ENCODE data around the gene CCN2. TPM values are rescaled to one million over a fixed set of nuclear protein-coding genes. Genes with fewer than 3 reads are reported as not detected.

Gene CCN2
- total RNA-seq, 2 experiments from 2014 or later, result not detected

DNA sequence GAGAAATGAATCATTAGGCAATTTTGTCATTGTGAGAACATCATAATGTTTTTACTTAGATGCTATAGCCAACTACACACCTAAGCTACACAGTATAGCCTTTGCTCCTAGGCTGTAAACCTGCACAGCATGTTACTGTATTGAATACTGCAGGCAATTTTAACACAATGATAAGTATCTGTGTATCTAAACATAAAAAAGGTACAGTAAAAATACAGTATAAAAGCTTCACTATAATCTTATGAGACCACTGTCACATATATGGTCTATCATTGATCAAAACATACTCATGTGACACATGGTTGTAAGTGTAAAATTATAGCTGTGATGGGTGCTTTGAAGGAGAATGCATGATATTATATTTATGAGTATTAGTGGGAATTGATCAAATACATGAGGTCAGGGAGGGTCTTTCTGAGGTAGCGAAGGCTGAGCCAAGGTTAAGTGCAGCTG, 29.2 kb upstream of the CCN2 start:
- ChIA-PET CTCF (no interaction called here), POLR2A (no interaction called here)
- Mint-ChIP-seq H3K27me3 (peaks cover 3% of the 10 kb centered on the region), H3K4me3 (no peak overlapping the region), H3K4me1 (no peaks in the 10 kb centered on the region), H3K36me3 (ENCODE audit: low read depth) (no peaks in the 10 kb centered on the region), H3K9me3 (ENCODE audit: low read depth) (no peaks in the 10 kb centered on the region), H3K27ac (no peak overlapping the region)
- DNase-seq, result no peak
- no peak for ATAC-seq
- intact Hi-C loops (cut with DNase I, micrococcal nuclease), result no loop called here

DNA sequence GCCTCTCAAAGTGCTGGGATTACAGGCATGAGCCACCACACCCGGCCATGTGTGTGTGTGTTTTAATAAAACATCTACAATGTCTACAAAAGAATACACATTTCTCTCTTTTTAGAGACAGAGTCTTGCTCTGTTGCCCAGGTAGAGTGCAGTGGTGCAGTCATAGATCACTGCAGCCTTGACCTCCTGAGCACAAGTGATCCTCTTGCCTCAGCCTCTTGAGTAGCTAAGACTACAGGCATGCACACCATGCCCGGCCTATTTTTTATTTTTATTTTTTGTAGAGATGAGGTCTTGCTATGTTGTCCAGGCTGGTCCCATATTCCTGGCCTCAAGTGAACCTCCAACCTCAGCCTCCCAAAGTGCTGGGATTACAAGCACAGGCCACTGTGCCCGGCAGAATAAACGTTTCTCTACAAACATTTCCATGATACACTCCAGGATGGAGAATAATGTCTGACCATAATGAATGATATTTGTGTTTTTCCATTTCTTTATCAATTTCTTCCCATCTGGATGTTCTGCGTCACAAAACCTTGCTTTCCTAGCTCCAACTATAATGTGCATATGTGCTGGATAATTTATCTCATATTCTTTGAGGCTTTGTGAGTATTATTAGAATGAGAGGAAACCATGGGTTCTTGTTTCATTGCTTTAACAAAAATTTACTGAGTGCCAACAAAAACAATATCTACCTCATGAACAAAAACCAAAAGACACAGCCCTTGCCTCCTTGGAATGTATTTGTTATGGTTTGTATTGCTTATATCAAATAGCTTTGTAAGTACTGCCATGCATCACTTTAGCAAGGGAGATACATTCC, 28.6 kb upstream of the CCN2 start:
- DNase-seq, result no peak
- CTCF ChIA-PET, result no interaction called here
- ATAC-seq, result no peak

DNA sequence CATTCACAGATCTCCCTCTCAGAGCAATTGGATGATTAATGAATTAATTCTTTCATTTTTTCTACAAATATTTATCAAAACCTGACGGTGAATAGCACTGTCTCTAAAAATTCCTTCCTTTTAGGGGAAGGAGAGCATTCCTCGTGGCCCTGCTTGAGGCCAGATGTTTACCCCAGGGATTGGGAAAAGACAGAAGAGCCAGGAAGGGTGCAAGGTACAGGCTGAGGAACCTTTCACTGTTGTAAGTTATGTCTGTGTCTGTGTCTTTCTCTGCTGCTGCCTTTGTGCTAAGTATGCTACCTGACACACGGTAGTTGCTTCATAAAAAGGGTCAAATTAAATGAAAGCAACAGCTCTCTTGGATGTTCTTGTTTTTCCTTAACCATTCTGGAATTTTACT, 27.4 kb upstream of the CCN2 start:
- H3K9me3 Mint-ChIP-seq (ENCODE audit: low read depth), result no peaks in the 10 kb centered on the region
- CTCF ChIA-PET, result no interaction called here

More for the DNA sequence above, 28.6 kb upstream of the CCN2 start:
- H3K27me3 Mint-ChIP-seq, result peaks cover 3% of the 10 kb centered on the region
- no peak overlapping the region for H3K27ac Mint-ChIP-seq
- no peak overlapping the region for H3K4me3 Mint-ChIP-seq
- POLR2A ChIA-PET, result no interaction called here
- H3K9me3 Mint-ChIP-seq (ENCODE audit: low read depth), result no peaks in the 10 kb centered on the region
- no peaks in the 10 kb centered on the region for H3K4me1 Mint-ChIP-seq
- intact Hi-C loops (cut with DNase I, micrococcal nuclease), result no loop called here
- no peaks in the 10 kb centered on the region for H3K36me3 Mint-ChIP-seq (ENCODE audit: low read depth)

DNA sequence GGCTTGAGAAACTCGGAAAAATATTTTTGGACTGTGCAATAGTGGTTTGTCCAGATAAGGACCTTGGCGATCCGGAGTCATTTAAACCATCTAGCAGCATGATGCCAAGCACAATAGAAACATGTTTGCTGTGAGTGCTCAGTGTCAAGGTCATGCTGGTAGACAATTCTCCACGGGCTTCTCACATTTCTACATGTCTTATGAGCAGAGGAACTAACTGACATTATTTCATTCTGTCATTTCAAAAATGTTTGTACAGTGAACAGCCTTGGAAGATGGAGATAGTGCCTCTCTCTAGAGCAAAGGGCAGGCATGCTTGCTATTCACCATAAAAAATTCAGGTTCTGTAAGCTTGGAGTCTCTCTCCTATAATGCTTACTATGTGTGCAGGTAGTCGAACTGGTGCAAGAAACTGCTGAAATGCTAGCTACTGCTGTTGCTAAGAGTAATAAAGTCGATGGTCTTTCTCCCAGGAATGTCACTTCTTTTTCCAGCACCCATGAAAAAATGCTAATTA, 25.4 kb upstream of the CCN2 start:
- H3K27ac Mint-ChIP-seq, result no peak overlapping the region
- no peak overlapping the region for H3K4me3 Mint-ChIP-seq
- POLR2A ChIA-PET, result interaction anchor here (0.6 kb wide), 1 partner anchor 624 kb away, joined by 3 read pairs; no protein-coding TSS in a partner anchor
- H3K36me3 Mint-ChIP-seq (ENCODE audit: low read depth), result no peaks in the 10 kb centered on the region
- H3K27me3 Mint-ChIP-seq, result peaks cover 5% of the 10 kb centered on the region
- H3K4me1 Mint-ChIP-seq, result no peaks in the 10 kb centered on the region
- no peaks in the 10 kb centered on the region for H3K9me3 Mint-ChIP-seq (ENCODE audit: low read depth)
- ATAC-seq, result no peak
- no peak for DNase-seq
- intact Hi-C loops (cut with DNase I, micrococcal nuclease), result no loop called here
- CTCF ChIA-PET, result interaction anchor here (0.5 to 0.7 kb wide), 2 partner anchors 61 to 90 kb away, joined by 3 read pairs; no protein-coding TSS in a partner anchor

More for the DNA sequence above, 27.4 kb upstream of the CCN2 start:
- H3K27me3 Mint-ChIP-seq, result peaks cover 3% of the 10 kb centered on the region
- intact Hi-C loops (cut with DNase I, micrococcal nuclease), result no loop called here
- no peaks in the 10 kb centered on the region for H3K4me1 Mint-ChIP-seq
- ATAC-seq (no peak), DNase-seq (no peak)
- H3K27ac Mint-ChIP-seq, result no peak overlapping the region
- POLR2A ChIA-PET, result no interaction called here
- no peaks in the 10 kb centered on the region for H3K36me3 Mint-ChIP-seq (ENCODE audit: low read depth)
- no peak overlapping the region for H3K4me3 Mint-ChIP-seq

DNA sequence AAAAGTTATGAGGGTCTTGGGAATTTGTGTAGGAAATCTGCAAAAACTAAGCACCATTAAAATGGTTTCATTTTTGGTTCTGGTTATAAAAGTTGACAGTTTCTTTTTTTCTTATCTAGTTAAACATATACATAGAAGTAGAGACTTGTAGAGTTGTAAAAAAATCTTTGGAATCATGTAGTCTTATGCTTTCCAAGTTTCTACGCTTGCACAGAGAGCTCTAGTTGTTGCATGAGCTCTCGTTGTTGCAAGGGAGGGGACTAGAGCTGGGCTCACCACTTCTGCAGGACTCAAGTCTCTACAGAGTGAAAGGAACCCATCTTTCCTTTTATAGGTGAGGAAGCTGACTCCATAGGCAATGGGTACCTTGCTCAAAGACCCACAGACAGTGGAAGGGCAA, 21.6 kb upstream of the CCN2 start:
- Mint-ChIP-seq H3K27me3 (peaks cover 10% of the 10 kb centered on the region), H3K36me3 (ENCODE audit: low read depth) (no peaks in the 10 kb centered on the region), H3K4me1 (no peaks in the 10 kb centered on the region), H3K9me3 (ENCODE audit: low read depth) (no peaks in the 10 kb centered on the region), H3K27ac (no peak overlapping the region), H3K4me3 (no peak overlapping the region)
- intact Hi-C loops (cut with DNase I, micrococcal nuclease), result no loop called here
- ATAC-seq (no peak), DNase-seq (no peak)
- CTCF ChIA-PET, result no interaction called here
- POLR2A ChIA-PET, result no interaction called here

DNA sequence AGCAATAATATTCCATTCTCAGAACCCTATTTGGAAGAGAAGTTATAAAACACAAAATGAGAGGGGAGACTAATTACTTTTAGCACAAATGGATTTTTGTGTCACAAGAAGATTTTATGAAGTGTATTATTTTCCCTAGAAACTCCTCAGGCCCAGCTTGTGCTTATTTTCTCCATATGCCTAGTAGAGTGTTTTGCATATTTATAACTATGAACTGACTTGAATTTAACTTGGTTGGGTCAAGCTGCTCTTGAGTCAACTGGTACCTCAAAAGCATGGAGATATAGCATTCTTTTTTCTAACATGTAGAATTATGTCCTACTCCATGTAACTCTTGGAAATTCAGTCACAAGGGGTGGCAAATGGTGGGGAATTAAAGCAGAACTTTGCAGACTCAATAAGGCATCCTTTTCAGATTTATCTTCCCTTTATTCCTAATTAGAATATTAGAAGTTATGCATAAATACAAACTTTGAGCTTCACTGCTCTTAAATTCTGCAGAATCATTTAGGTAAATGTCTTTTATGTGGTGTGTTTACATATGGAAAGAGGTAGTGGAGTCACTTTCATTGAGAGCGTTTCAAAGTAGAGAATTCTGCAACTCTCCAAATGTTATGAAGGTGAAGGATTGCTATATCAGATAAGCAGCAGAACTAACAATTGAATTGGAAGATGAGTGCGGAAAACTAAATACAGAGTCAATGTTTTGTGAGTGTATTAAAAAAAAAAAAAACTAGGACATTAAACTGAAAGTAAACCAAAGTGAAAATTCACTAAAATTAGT, 19.1 kb upstream of the CCN2 start:
- Mint-ChIP-seq H3K4me3 (no peak overlapping the region), H3K36me3 (ENCODE audit: low read depth) (no peaks in the 10 kb centered on the region), H3K4me1 (no peaks in the 10 kb centered on the region), H3K27me3 (peaks cover 8% of the 10 kb centered on the region), H3K9me3 (ENCODE audit: low read depth) (no peaks in the 10 kb centered on the region), H3K27ac (no peak overlapping the region)
- no peak for ATAC-seq
- ChIA-PET POLR2A (no interaction called here), CTCF (interaction anchor here (0.6 kb wide), 1 partner anchor 1073 kb away, joined by 3 read pairs; no protein-coding TSS in a partner anchor)
- DNase-seq, result no peak
- intact Hi-C loops (cut with DNase I, micrococcal nuclease), result no loop called here

DNA sequence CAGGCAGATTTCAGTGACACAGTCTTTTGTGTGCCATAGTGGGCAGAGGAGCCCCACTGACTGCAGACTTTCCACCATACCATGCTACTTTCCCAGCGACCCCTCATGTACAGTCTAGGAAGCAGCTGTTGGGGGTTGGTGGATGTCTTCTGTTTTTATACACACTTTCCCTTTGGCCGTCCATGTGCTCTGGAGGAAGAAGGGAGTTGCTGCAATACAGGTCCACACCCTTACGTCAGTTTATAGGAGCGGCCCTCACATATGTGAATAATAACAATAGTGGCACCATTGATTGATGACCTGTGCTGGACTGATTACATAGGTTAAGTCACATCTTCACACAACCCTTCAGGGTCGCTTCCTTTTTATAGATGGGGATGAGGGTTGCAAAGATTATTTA, 17.5 kb upstream of the CCN2 start:
- no peaks in the 10 kb centered on the region for H3K4me1 Mint-ChIP-seq
- H3K27me3 Mint-ChIP-seq, result peaks cover 10% of the 10 kb centered on the region
- no peaks in the 10 kb centered on the region for H3K36me3 Mint-ChIP-seq (ENCODE audit: low read depth)
- no peak overlapping the region for H3K4me3 Mint-ChIP-seq
- ChIA-PET POLR2A (no interaction called here), CTCF (no interaction called here)
- H3K9me3 Mint-ChIP-seq (ENCODE audit: low read depth), result no peaks in the 10 kb centered on the region
- H3K27ac Mint-ChIP-seq, result no peak overlapping the region
- DNase-seq (no peak), ATAC-seq (no peak)
- intact Hi-C loops (cut with DNase I, micrococcal nuclease), result no loop called here

DNA sequence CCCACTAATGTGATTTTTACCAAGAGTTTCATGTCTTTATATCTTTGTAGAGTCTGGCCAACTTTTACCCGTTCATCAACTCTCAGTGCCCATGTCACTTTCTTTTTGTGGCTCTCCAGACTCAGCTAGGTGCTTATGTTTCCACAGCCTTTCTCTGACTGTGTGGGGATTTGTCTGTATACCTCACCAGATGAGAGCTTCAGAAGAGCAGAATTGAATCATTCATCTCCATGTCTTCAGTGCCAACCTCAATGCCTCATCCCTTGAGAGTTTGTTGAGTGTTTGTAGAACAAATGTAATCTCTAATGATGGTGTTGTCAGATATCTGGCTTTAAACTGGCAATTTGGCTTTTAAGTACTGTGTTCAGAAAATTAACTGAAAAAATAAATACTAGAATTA, 16.8 kb upstream of the CCN2 start:
- DNase-seq, result no peak
- H3K36me3 Mint-ChIP-seq (ENCODE audit: low read depth), result no peaks in the 10 kb centered on the region
- H3K9me3 Mint-ChIP-seq (ENCODE audit: low read depth), result no peaks in the 10 kb centered on the region
- no peak overlapping the region for H3K4me3 Mint-ChIP-seq
- H3K27me3 Mint-ChIP-seq, result peaks cover 8% of the 10 kb centered on the region
- no peak overlapping the region for H3K27ac Mint-ChIP-seq
- no peak for ATAC-seq
- intact Hi-C loops (cut with DNase I, micrococcal nuclease), result no loop called here
- ChIA-PET CTCF (no interaction called here), POLR2A (no interaction called here)
- H3K4me1 Mint-ChIP-seq, result no peaks in the 10 kb centered on the region

DNA sequence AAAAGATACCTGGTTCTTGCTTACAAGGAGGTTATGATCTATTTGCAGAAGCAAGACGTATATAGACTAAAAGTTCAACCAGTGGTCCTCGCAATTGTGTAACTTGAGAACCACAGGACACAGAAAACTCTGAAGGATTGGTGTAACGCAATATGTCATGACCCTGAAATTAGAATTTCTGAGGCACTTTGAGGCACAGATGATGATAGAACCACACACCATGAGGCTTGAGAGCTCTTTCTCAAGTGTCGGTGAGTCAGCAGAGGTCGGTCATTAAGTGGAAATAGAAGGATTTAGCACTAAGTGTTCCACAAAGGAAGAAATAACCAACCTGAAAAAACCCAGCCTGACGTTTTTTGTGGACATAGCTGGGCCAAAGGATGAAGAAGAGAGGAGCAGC, 15.3 kb upstream of the CCN2 start:
- ATAC-seq, result no peak
- POLR2A ChIA-PET, result no interaction called here
- no peaks in the 10 kb centered on the region for H3K36me3 Mint-ChIP-seq (ENCODE audit: low read depth)

DNA sequence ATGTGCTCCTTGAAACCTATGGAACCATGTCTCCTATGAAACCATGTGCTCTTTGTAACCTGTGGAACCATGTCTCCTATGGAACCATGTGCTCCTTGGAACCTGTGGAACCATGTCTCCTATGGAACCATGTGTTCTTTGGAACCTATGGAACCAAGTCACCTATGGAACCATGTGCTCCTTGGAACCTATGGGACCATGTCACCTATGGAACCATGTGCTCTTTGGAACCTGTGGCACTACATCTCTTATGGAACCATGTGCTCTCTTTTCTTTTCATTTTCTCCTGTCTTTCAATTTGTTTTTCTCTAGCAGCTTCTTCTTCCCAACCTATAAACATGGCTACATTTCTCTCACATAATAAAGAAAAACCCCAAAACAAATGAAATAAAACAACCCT, 11.9 kb upstream of the CCN2 start:
- ATAC-seq, result no peak
- POLR2A ChIA-PET, result no interaction called here
- no peak overlapping the region for H3K4me3 Mint-ChIP-seq

More for the DNA sequence above, 15.3 kb upstream of the CCN2 start:
- DNase-seq, result no peak
- H3K4me1 Mint-ChIP-seq, result no peaks in the 10 kb centered on the region
- peaks cover 8% of the 10 kb centered on the region for H3K27me3 Mint-ChIP-seq
- no peaks in the 10 kb centered on the region for H3K9me3 Mint-ChIP-seq (ENCODE audit: low read depth)
- CTCF ChIA-PET, result no interaction called here
- no peak overlapping the region for H3K4me3 Mint-ChIP-seq
- no peak overlapping the region for H3K27ac Mint-ChIP-seq
- intact Hi-C loops (cut with DNase I, micrococcal nuclease), result no loop called here

DNA sequence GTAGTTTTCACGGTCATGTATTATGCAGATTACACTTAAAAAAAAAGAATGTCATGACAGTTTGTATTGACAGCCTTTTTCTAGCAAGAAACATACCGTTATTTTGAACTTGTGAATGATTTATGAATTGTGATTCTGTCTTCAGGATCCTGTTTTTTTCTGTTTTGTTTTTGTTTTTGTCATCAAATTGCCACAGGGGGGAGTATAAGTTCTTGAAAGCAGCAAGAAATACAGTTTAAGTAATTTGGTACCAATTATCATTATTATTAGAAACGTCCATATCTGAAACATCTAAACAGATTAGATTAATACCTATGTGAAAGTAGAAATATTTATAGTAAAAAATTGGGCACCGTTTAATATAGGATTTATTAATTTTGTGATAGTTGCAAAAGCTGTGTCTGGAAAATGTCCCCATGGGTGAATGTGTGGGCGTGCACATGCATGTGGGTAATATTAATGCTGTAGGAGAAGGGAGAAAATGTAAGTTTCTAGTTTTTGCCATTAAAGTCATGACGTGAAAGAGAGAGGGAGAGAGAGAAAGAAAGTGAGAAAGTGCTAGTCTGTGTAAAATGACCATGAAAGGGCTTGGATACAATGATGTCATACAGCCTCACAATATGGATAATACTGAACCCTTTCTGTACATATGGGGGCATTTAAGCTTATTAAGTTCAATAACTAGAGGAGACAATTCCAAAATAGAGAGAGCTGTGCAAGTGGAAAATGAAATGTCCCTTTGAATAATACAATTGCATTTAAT, 9.4 kb upstream of the CCN2 start:
- no peak overlapping the region for H3K27ac Mint-ChIP-seq
- ChIA-PET POLR2A (interaction anchor here (0.6 kb wide), 1 partner anchor 16 kb away, joined by 4 read pairs; no protein-coding TSS in a partner anchor), CTCF (interaction anchor here (0.5 kb wide), 2 partner anchors 11 to 266 kb away, joined by 3 read pairs; no protein-coding TSS in a partner anchor)
- no peak for ATAC-seq
- no peak for DNase-seq
- H3K9me3 Mint-ChIP-seq (ENCODE audit: low read depth), result no peaks in the 10 kb centered on the region
- intact Hi-C loops (cut with DNase I, micrococcal nuclease), result no loop called here
- no peaks in the 10 kb centered on the region for H3K36me3 Mint-ChIP-seq (ENCODE audit: low read depth)
- peaks cover 5% of the 10 kb centered on the region for H3K27me3 Mint-ChIP-seq
- H3K4me3 Mint-ChIP-seq, result no peak overlapping the region
- no peaks in the 10 kb centered on the region for H3K4me1 Mint-ChIP-seq

More for the DNA sequence above, 11.9 kb upstream of the CCN2 start:
- Mint-ChIP-seq H3K9me3 (ENCODE audit: low read depth) (no peaks in the 10 kb centered on the region), H3K4me1 (no peaks in the 10 kb centered on the region), H3K36me3 (ENCODE audit: low read depth) (no peaks in the 10 kb centered on the region), H3K27ac (no peak overlapping the region), H3K27me3 (peaks cover 4% of the 10 kb centered on the region)
- DNase-seq, result no peak
- intact Hi-C loops (cut with DNase I, micrococcal nuclease), result no loop called here
- CTCF ChIA-PET, result interaction anchor here (1.0 kb wide), 1 partner anchor 48 kb away, joined by 3 read pairs; no protein-coding TSS in a partner anchor

All from activated CD4-positive, alpha-beta T cell treated with anti-CD3 and anti-CD28 coated beads for 36 hours (primary cell).